ENCODE data around the gene DPF1.

The DPF1 gene

GRCh38 chr19:38165335-38165734, 58.7 kb downstream of the DPF1 start:
- Mint-ChIP-seq H3K27ac (peak overlapping the region; percentile 42), H3K9me3 (peaks cover 0 to 3% of the 10 kb centered on the region in 2 donors), H3K4me3 (no peak overlapping the region), H3K36me3 (peaks cover 62 to 79% of the 10 kb centered on the region in 2 donors), H3K27me3 (no peaks in the 10 kb centered on the region), H3K4me1 (no peaks in the 10 kb centered on the region)
- DNase-seq, result no peak
- no peak for ATAC-seq (replicated peaks)

- Mint-ChIP-seq H3K4me1 (no peaks in the 10 kb centered on the region), H3K9me3 (peaks cover 0 to 3% of the 10 kb centered on the region in 2 donors), H3K27ac (no peak overlapping the region), H3K4me3 (no peak overlapping the region), H3K36me3 (peaks cover 60 to 74% of the 10 kb centered on the region in 2 donors), H3K27me3 (no peaks in the 10 kb centered on the region)
- ATAC-seq (replicated peaks), result no peak
- DNase-seq, result no peak
Observed at GRCh38 chr19:38164526-38164925, 59.5 kb downstream of the DPF1 start.

DNA sequence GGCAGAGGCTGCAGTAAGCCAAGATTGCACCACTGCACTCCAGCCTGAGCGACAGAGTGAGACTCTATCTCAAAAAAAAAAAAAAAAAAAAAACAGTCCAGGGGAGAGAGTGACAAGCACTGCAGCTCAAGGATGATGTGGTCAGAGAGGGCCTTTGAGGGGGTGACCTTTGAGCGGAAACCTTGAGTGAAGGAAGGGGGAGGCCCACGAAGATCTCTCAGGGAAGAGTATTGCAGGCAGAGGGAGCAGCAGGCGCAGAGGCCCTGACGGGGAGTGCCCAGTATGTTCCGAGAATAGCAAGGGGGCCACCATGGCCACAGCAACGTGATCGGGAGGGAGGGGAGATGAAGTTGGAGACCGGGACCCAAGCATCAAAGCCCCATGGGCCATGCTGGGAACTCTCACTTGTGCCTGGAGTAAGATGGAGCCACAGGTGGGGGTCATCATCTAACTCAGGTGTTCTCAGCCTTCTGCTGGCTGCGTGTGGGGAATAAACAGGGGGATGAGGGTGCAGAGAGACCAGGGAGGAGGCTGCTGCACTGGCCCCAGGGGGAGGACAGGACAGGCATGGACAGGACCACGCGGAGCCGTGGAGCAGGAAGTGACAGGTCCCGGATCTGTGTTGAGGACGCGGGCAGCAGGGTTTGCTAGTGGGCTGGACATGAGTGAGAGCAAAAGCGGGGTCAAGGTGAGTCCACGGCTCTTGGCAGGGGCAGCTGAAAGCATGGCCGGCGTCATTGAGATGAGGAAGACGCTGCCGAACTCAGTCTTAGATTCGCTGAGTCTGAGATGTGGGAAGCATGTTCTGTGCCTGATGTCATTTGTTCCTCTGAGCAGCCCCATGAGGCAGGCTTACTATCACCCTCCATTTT, 60.4 kb downstream of the DPF1 start:
- no peak for ATAC-seq (replicated peaks)
- DNase-seq, result no peak
- H3K36me3 Mint-ChIP-seq, result peaks cover 65 to 76% of the 10 kb centered on the region in 2 donors
- no peaks in the 10 kb centered on the region for H3K27me3 Mint-ChIP-seq
- peaks cover 0 to 3% of the 10 kb centered on the region in 2 donors for H3K9me3 Mint-ChIP-seq
- peak overlapping the region; percentile 70 for H3K27ac Mint-ChIP-seq
- peaks cover 0 to 1% of the 10 kb centered on the region in 2 donors for H3K4me1 Mint-ChIP-seq
- no peak overlapping the region for H3K4me3 Mint-ChIP-seq

DNA sequence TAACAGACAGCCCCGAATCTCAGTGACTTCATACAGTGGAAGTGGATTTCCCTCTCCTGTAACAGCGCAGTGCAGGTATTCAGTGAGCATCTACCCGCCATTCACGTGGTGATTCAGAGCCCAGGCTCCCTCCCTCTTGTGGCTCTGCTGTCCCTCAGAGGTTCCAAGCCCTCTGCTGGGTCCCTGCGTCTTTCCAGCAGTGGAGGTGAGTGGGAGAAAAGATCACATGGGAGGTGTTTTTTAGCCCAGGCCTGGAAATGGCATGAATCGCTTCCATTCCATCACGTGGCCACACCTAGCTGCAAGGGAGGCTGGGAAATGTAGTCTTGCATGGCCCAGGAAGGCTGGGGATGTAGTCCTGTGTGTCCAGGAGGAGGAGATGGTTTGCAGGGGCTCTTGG, 61.4 kb downstream of the DPF1 start:
- Mint-ChIP-seq H3K27ac (no peak overlapping the region), H3K4me1 (peaks cover 0 to 1% of the 10 kb centered on the region in 2 donors), H3K9me3 (peaks cover 0 to 3% of the 10 kb centered on the region in 2 donors), H3K27me3 (no peaks in the 10 kb centered on the region), H3K4me3 (no peak overlapping the region), H3K36me3 (peaks cover 68 to 79% of the 10 kb centered on the region in 2 donors)
- DNase-seq (no peak), ATAC-seq (replicated peaks) (no peak)

GRCh38 chr19:38162094-38162493, 61.9 kb downstream of the DPF1 start:
- no peak for ATAC-seq (replicated peaks)
- no peak overlapping the region for H3K4me3 Mint-ChIP-seq

More at GRCh38 chr19:38162094-38162493, 61.9 kb downstream of the DPF1 start:
- H3K27ac Mint-ChIP-seq, result no peak overlapping the region
- DNase-seq, result no peak
- H3K4me1 Mint-ChIP-seq, result peaks cover 0 to 1% of the 10 kb centered on the region in 2 donors
- H3K9me3 Mint-ChIP-seq, result peaks cover 0 to 3% of the 10 kb centered on the region in 2 donors
- peaks cover 73 to 83% of the 10 kb centered on the region in 2 donors for H3K36me3 Mint-ChIP-seq
- H3K27me3 Mint-ChIP-seq, result no peaks in the 10 kb centered on the region
